Suprapubic skin (tissue), 4 donors: ENCODE measurements around the gene NTPCR.

Experiments
- POLR2A ChIP-seq, 2 donors: fragments of 450-650 bp; IDR thresholded peaks; one replicate each; pipeline ENCODE4 v1.6.1; 2017; ENCODE audit warnings: antibody characterized with exemption in 2 of 2, mild to moderate bottlenecking in 2 of 2, moderate library complexity in 2 of 2
- POLR2AphosphoS5 ChIP-seq, 3 donors: sonication (generic); formaldehyde crosslinking; IDR thresholded peaks; one replicate each; pipeline ENCODE4 v1.6.1; 2017; ENCODE audit warnings: antibody characterized with exemption in 3 of 3
- TF ChIP-seq, protein P1 (sequence below), 2 donors: fragments of 200-600 bp in 1 of 2; fragments of 450-650 bp in 1 of 2; sonication (generic) in 1 of 2; IDR thresholded peaks; one replicate each; pipeline ENCODE4 v1.5.1; 2016 to 2019; ENCODE audit warnings: antibody characterized with exemption in 2 of 2, mild to moderate bottlenecking in 1 of 2, moderate library complexity in 1 of 2

DNA sequence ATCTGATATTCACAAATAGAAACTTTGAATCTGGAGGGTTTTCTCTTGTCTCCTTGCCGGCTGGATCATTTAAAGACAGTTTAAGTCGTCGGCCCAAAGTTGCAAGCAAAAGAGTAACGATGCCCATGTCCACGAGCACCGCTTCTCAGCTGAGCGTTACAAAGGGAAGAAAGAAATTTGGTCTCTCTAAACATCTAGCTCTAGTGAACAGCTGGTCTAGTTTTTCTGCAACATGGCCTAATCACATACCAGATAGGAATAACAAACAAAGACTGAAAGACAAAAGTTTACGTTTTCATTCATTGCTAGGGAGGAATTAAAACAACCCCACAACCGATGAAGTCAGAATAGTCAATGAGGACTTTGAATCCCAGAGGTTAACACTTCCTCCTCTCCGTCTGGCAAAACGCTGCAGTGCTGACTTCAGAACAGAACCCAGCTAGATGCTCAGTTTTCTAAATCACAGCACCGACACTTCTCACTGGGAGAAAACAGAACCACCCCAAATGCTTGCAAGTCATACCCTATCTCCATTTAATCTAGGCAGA is 69.4 kb downstream of the NTPCR start:
- TF ChIP-seq, protein P1, sequence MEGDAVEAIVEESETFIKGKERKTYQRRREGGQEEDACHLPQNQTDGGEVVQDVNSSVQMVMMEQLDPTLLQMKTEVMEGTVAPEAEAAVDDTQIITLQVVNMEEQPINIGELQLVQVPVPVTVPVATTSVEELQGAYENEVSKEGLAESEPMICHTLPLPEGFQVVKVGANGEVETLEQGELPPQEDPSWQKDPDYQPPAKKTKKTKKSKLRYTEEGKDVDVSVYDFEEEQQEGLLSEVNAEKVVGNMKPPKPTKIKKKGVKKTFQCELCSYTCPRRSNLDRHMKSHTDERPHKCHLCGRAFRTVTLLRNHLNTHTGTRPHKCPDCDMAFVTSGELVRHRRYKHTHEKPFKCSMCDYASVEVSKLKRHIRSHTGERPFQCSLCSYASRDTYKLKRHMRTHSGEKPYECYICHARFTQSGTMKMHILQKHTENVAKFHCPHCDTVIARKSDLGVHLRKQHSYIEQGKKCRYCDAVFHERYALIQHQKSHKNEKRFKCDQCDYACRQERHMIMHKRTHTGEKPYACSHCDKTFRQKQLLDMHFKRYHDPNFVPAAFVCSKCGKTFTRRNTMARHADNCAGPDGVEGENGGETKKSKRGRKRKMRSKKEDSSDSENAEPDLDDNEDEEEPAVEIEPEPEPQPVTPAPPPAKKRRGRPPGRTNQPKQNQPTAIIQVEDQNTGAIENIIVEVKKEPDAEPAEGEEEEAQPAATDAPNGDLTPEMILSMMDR (IDR thresholded peaks at IDR 0.05): no peak
- TF ChIP-seq POLR2A (IDR thresholded peaks at IDR 0.05) (no peak), POLR2AphosphoS5 (IDR thresholded peaks at IDR 0.05) (no peak)
